Naive thymus-derived CD8-positive, alpha-beta T cell (primary cell): ENCODE results near the gene NPAS4. TPM values are rescaled to one million over a fixed set of nuclear protein-coding genes. Genes with fewer than 3 reads are reported as not detected.
A peak's percentile ranks its signal among the peaks of the same experiment; 100 is the strongest.
"Not testable (repeated sequence)": the region's sequence is repeated elsewhere in the genome, so short reads cannot be mapped to it uniquely, and the experiment has no call there.

Source experiments
- ATAC-seq, 2 donors: fragments of 150-1000 bp; cut with Tn5 transposase in 1 of 2; sonication (Bioruptor Pico), chemical (Tn5 transposase) in 1 of 2; 1 replicate in 1 of 2; 2 replicates in 1 of 2; pipeline ENCODE4 v1.10.0; 2021; ENCODE audit warnings: mild to moderate bottlenecking in 2 of 2, moderate library complexity in 2 of 2
- POLR2A ChIA-PET: fragments of 350-600 bp; sonication (Branson Sonifier 250); formaldehyde crosslinking; loops from one replicate; lab custom pipeline; 2021; ENCODE audit warnings: antibody characterized with exemption; lab: Charles Lee
- DNase-seq, 10 donors: peaks; one replicate each; pipeline versions ENCODE4 v3.0.0 to v3.0.0-alpha.2; 2020 to 2022
- H3K27ac Mint-ChIP-seq, 10 donors: one replicate each; pipeline ENCODE4 v1.8.0; 2020 to 2022; ENCODE audit warnings: mild to moderate bottlenecking in 10 of 10, mixed read lengths in 10 of 10, moderate library complexity in 4 of 10, inconsistent platforms in 1 of 10
- H3K27me3 Mint-ChIP-seq, 5 donors: one replicate each; pipeline ENCODE4 v1.8.0; 2021 to 2022; ENCODE audit warnings: mixed read lengths in 5 of 5
- H3K36me3 Mint-ChIP-seq, 3 donors: one replicate each; pipeline ENCODE4 v1.8.0; 2020 to 2022; ENCODE audit warnings: mixed read lengths in 3 of 3, mild to moderate bottlenecking in 2 of 3, inconsistent platforms in 1 of 3
- H3K4me1 Mint-ChIP-seq, 4 donors: one replicate each; pipeline ENCODE4 v1.8.0; 2021 to 2022; ENCODE audit warnings: mixed read lengths in 4 of 4
- H3K4me3 Mint-ChIP-seq, 10 donors: one replicate each; pipeline ENCODE4 v1.8.0; 2020 to 2022; ENCODE audit warnings: mild to moderate bottlenecking in 10 of 10, mixed read lengths in 10 of 10, moderate library complexity in 6 of 10, inconsistent platforms in 1 of 10
- H3K9me3 Mint-ChIP-seq, 9 donors: one replicate each; pipeline ENCODE4 v1.8.0; 2020 to 2022; ENCODE audit warnings: mixed read lengths in 9 of 9, mild to moderate bottlenecking in 3 of 9, inconsistent platforms in 1 of 9, moderate library complexity in 1 of 9
- polyA plus RNA-seq, 3 donors: library from polyadenylated mRNA; unstranded; fragments of 300-500 nt; fragmentation: Illumina TruSeq; gene quantifications; one replicate each; pipeline ENCODE4 v1.2.3, GENCODE V29; 2021
- total RNA-seq, 8 experiments: library from RNA in 2 of 8; stranded (reverse) in 2 of 8; gene quantifications; one replicate each; pipeline ENCODE4 v1.2.3 and lab custom pipeline; 2021 to 2026

Gene NPAS4
- total and polyA plus RNA-seq, 5 experiments from 2014 or later, result not detected

DNA sequence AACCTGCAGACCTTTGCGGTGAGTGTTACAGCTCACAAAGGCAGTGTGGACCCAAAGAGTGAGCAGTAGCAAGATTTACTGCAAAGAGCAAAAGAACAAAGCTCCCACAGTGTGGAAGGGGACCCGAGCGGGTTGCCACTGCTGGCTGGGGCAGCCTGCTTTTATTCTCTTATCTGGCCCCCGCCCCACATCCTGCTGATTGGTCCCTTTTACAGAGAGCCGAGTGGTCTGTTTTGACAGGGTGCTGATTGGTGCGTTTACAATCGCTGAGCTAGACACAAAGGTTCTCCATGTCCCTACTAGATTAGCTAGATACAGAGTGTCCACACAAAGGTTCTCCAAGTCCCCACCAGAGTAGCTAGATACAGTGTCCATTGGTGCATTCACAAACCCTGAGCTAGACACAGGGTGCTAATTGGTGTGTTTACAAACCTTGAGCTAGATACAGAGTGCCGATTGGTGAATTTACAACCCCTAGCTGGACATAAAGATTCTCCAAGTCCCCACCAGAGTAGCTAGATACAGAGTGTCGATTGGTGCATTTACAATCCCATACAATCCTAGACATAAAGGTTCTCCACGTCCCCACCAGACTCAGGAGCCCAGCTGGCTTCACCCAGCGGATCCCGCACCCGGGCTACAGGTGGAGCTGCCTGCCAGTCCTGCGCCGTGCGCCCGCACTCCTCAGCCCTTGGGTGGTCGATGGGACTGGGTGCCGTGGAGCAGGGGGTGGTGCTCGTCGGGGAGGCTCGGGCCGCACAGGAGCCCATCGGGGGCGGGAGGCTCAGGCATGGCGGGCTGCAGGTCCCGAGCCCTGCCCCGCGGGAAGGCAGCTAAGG is 19.5 kb downstream of the NPAS4 start:
- peaks cover 0 to 19% (median 12%) of the 10 kb centered on the region in 9 donors for H3K9me3 Mint-ChIP-seq
- H3K4me1 Mint-ChIP-seq, result peaks cover 5 to 16% (median 9%) of the 10 kb centered on the region in 4 donors
- POLR2A ChIA-PET, result not testable (repeated sequence)

DNA sequence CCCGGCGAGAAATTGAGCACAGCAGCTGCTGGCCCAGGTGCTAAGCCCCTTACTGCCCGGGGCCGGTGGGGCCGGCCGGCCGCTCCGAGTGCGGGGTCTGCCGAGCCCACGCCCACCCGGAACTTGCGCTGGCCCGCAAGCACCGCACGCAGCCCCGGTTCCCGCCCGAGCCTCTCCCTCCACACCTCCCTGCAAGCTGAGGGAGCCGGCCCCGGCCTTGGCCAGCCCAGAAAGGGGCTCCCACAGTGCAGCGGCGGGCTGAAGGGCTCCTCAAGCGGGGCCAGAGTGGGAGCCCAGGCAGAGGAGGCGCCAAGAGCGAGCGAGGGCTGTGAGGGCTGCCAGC is 20.1 kb downstream of the NPAS4 start:
- Mint-ChIP-seq H3K9me3 (peaks cover 0 to 19% (median 12%) of the 10 kb centered on the region in 9 donors), H3K36me3 (peaks cover 4 to 13% (median 11%) of the 10 kb centered on the region in 3 donors), H3K4me1 (peaks cover 5 to 16% (median 9%) of the 10 kb centered on the region in 4 donors)
- DNase-seq, H3K27ac Mint-ChIP-seq, H3K27me3 Mint-ChIP-seq, POLR2A ChIA-PET, ATAC-seq, H3K4me3 Mint-ChIP-seq: not testable (repeated sequence)

More for the DNA sequence above, 19.5 kb downstream of the NPAS4 start:
- peaks cover 4 to 17% (median 13%) of the 10 kb centered on the region in 3 donors for H3K36me3 Mint-ChIP-seq
- H3K27me3 Mint-ChIP-seq, H3K27ac Mint-ChIP-seq, DNase-seq, ATAC-seq: not testable (repeated sequence)
- H3K4me3 Mint-ChIP-seq, result peak overlapping the region in 1 of 10 donors; percentile 35

DNA sequence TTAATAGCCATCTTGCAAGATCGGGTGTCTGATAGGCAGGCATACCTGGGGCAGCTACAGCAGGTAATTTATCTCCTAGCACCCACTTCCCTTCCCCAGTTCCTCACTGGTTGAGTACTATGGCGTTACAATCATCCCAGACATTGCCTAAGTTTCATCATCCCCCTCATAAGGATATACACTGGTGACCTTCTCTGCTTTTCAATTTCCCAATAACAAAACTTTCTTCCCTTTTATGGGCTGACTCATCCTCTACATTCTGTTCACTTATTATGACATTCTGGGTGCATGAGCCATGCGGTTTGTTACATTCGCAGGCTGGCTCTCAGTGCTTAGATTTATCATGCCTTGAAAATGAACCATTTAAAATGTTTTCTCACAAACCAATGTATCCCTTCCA is 22.8 kb downstream of the NPAS4 start:
- H3K4me3 Mint-ChIP-seq, result no peak overlapping the region
- H3K27me3 Mint-ChIP-seq, result peaks cover 1 to 16% (median 3%) of the 10 kb centered on the region in 5 donors
- ATAC-seq (no peak), DNase-seq (no peak)
- H3K4me1 Mint-ChIP-seq, result peaks cover 2 to 7% (median 4%) of the 10 kb centered on the region in 4 donors
- H3K9me3 Mint-ChIP-seq, result peaks cover 0 to 19% (median 12%) of the 10 kb centered on the region in 9 donors
- POLR2A ChIA-PET, result no interaction called here
- peaks cover 0 to 13% (median 4%) of the 10 kb centered on the region in 3 donors for H3K36me3 Mint-ChIP-seq
- no peak overlapping the region for H3K27ac Mint-ChIP-seq

DNA sequence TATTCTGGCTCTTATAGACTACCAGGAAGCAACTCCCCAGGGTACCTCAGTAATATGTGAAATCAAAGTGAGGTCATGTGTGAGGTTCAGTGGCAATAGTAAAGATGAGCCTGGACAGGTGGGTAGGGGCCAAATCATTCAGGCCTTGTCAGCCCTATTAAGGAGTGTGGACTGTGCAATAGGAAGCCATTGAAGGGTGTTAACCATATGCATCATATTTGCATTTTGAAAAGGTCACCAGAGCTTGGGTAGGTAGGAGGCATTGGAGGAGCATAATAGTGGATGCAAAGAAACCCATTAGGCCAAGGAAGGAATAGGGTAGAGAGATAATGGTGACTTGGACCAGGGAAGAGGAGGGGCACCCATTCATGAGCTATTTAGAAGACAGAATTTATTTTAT is 26.2 kb downstream of the NPAS4 start:
- H3K9me3 Mint-ChIP-seq, result peaks cover 0 to 17% (median 12%) of the 10 kb centered on the region in 9 donors
- H3K4me3 Mint-ChIP-seq, result no peak overlapping the region
- DNase-seq (no peak), ATAC-seq (no peak)
- peaks cover 2 to 23% (median 15%) of the 10 kb centered on the region in 5 donors for H3K27me3 Mint-ChIP-seq
- POLR2A ChIA-PET, result interaction anchor here (0.6 kb wide), 1 partner anchor 12 kb away, joined by 3 read pairs; no protein-coding TSS in a partner anchor
- H3K4me1 Mint-ChIP-seq, result peaks cover 0 to 9% (median 0%) of the 10 kb centered on the region in 4 donors
- no peak overlapping the region for H3K27ac Mint-ChIP-seq
- H3K36me3 Mint-ChIP-seq, result peaks cover 0 to 13% (median 4%) of the 10 kb centered on the region in 3 donors

DNA sequence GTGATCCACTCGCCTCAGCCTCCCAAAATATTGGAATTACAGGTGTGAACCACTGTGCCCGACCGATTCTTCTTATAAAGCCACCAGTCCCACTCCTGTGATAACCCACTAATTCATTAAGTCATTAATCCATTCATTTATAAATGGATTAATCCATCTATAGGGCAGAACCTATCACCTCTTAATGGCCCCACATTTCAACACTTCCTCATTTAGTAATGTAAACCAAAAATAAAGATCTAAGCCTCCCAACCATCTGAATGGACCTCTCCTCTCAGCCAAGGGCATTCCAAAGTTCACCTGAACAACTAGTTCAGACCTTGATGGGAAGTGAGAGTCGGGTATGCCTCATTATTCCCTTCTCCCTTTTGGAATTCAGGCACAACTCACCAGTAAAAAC is 27.7 kb downstream of the NPAS4 start:
- H3K4me1 Mint-ChIP-seq, result peaks cover 0 to 9% (median 0%) of the 10 kb centered on the region in 4 donors
- H3K36me3 Mint-ChIP-seq, result peaks cover 0 to 5% (median 3%) of the 10 kb centered on the region in 3 donors
- DNase-seq (no peak), ATAC-seq (no peak)
- H3K27me3 Mint-ChIP-seq, result peaks cover 2 to 23% (median 15%) of the 10 kb centered on the region in 5 donors
- H3K9me3 Mint-ChIP-seq, result peaks cover 0 to 9% (median 4%) of the 10 kb centered on the region in 9 donors
- no peak overlapping the region for H3K27ac Mint-ChIP-seq
- POLR2A ChIA-PET, result no interaction called here
- no peak overlapping the region for H3K4me3 Mint-ChIP-seq

DNA sequence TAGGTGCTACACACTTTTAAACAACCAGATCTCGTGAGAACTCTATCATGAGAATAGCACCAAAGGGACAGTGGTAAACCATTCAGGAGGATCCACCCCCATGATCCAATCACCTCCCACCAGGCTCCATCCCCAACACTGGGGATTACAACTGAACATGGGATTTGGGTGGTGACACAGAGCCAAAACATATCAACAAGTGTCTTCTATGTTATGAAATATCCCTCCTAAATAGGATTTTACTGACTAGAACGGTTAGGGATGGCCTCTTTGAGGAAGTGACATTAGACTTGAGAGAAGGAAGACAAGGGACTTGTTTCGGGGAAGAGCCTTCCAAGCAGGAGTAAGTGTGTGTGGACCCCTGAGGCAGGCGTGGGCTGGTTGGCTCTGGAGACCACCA is 29.7 kb downstream of the NPAS4 start:
- Mint-ChIP-seq H3K27ac (no peak overlapping the region), H3K9me3 (peaks cover 0 to 4% (median 0%) of the 10 kb centered on the region in 9 donors), H3K4me3 (no peak overlapping the region), H3K36me3 (no peaks in the 10 kb centered on the region), H3K27me3 (peaks cover 0 to 21% (median 15%) of the 10 kb centered on the region in 5 donors), H3K4me1 (peaks cover 11 to 27% (median 17%) of the 10 kb centered on the region in 4 donors)
- DNase-seq (no peak), ATAC-seq (no peak)
- POLR2A ChIA-PET, result no interaction called here

DNA sequence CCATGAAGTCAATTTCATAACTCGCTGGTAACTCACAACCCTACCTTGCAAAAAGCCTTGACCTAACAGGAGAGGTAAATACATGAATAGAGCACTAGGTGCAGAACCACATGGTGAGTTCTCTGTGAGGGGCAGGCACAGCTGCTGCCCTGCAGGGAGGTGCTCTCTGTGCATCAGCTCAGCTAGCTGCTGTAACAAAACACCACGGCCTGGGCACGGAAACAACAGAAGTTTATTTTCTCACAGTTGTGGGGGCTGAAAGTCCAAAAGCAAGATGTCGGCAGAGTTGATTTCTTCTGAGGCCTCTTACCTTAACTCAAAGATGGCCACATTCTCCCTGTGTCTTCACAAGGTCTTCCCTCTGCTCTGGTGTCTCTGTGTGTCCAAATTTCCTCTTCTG is 30.8 kb downstream of the NPAS4 start:
- POLR2A ChIA-PET, result no interaction called here
- H3K36me3 Mint-ChIP-seq, result no peaks in the 10 kb centered on the region
- H3K9me3 Mint-ChIP-seq, result no peaks in the 10 kb centered on the region
- H3K4me1 Mint-ChIP-seq, result peaks cover 11 to 30% (median 17%) of the 10 kb centered on the region in 4 donors
- ATAC-seq (no peak), DNase-seq (no peak)
- no peak overlapping the region for H3K4me3 Mint-ChIP-seq
- H3K27me3 Mint-ChIP-seq, result peaks cover 0 to 21% (median 15%) of the 10 kb centered on the region in 5 donors
- no peak overlapping the region for H3K27ac Mint-ChIP-seq

DNA sequence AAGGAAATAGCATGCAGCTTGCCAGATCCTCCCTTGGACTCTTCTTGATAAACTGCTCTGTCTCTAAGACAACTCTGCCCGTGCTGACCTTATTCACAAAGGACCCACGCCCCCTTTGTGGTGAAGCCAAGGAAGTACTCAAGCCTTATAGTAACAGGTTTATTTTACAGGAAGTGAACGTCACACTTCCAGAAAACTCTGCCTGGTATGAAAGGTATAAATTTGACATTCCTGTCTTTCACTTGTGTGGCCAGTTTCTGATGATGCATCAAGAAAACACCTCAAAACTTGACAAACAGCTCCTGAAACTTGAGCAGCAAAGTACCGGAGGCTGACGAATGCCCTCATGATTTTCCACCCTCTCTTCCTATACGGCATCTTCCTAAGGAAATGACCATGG is 33.4 kb downstream of the NPAS4 start:
- ATAC-seq (no peak), DNase-seq (no peak)
- H3K4me3 Mint-ChIP-seq, result peak overlapping the region in 2 of 10 donors; percentile 7 to 20

DNA sequence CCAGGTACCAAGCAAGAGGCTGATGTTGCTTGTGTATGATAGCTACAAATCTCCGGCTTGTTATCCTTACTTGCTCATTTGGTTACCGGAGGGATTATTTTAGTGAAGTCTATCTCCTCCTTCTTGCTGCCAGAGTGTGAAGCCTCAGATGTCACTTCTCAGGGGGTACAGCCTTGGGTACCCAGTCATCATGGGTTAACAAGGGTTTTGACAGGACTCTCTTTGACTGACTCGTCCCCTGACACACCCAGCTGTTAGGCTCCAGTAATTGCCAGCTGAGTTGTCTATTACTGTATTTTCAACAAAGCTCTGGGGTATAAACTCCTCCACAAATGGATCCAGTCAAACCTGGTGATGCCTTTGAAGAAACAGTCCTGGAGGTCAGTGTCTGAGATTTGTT is 34.0 kb downstream of the NPAS4 start:
- POLR2A ChIA-PET, result interaction anchor here (1.5 kb wide), 2 partner anchors 10 to 33 kb away, joined by 3 to 5 read pairs; partner anchors contain the start of gene NPAS4
- Mint-ChIP-seq H3K27ac (no peak overlapping the region), H3K4me3 (peak overlapping the region in 2 of 10 donors; percentile 4 to 16), H3K4me1 (peaks cover 11 to 48% (median 17%) of the 10 kb centered on the region in 4 donors), H3K36me3 (no peaks in the 10 kb centered on the region), H3K27me3 (peaks cover 0 to 12% (median 6%) of the 10 kb centered on the region in 5 donors), H3K9me3 (no peaks in the 10 kb centered on the region)
- no peak for ATAC-seq
- DNase-seq, result no peak

More for the DNA sequence above, 33.4 kb downstream of the NPAS4 start:
- POLR2A ChIA-PET, result interaction anchor here (1.5 kb wide), 1 partner anchor 11 kb away, joined by 5 read pairs; no protein-coding TSS in a partner anchor
- peaks cover 0 to 12% (median 7%) of the 10 kb centered on the region in 5 donors for H3K27me3 Mint-ChIP-seq
- no peaks in the 10 kb centered on the region for H3K36me3 Mint-ChIP-seq
- H3K27ac Mint-ChIP-seq, result no peak overlapping the region
- H3K4me1 Mint-ChIP-seq, result peaks cover 11 to 43% (median 17%) of the 10 kb centered on the region in 4 donors
- no peaks in the 10 kb centered on the region for H3K9me3 Mint-ChIP-seq

DNA sequence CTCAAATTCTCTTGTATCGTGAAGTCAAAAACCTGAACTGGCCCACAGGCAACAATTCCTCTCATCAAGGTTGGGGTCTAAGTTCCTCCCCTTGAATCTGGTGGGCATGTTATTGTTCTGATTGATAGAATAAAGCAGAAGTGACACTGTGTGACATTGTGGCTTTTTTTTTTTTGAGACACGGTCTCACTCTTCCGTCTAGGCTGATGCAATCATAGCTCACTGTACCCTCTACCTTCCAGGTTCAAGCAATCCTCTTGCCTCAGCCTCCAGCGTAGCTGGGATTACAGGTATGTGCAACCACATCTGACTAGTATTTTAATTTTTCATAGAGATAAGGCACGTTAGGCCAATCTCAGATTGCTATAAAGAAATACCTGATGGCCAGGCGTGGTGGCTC is 37.0 kb downstream of the NPAS4 start:
- DNase-seq (no peak), ATAC-seq (no peak)
- Mint-ChIP-seq H3K9me3 (peaks cover 0 to 4% (median 0%) of the 10 kb centered on the region in 9 donors), H3K4me1 (peaks cover 11 to 48% (median 17%) of the 10 kb centered on the region in 4 donors), H3K27ac (no peak overlapping the region), H3K36me3 (no peaks in the 10 kb centered on the region), H3K27me3 (no peaks in the 10 kb centered on the region), H3K4me3 (no peak overlapping the region)
- POLR2A ChIA-PET, result interaction anchor here (0.7 kb wide), 1 partner anchor 8 kb away, joined by 3 read pairs; the partner anchor contains the start of gene PELI3

DNA sequence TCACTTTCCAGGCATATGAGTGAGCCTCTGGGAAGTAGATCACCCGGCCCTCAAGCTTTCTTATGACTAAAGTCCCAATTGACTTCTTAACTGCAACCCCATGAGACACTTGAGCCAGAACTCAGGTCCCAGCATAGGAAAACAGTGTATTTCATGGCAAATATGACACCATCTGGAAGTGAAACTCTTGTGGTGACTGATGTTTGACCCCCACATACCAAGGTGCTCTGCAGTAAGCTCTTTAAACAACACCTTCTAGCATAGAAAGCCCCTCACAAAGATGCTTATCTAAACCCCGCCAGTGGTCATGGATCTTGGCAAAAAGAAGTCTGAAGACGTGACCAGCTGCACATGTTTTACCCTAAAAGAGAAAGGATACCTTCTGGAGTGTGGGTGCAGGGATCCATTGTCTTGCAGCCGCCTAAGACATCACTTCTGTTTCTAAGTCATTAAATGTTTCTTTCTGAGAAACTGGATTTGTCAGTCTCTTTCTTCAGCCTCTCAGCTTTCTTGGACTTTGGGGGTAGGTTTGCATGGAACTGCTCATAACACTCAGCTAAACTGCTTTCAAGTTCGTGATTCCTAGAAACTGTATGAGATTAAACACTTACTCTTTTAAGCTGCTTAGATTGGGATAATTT is 38.4 kb downstream of the NPAS4 start:
- ATAC-seq (no peak), DNase-seq (no peak)
- H3K27me3 Mint-ChIP-seq, result no peaks in the 10 kb centered on the region
- peak overlapping the region in 1 of 10 donors; percentile 8 for H3K27ac Mint-ChIP-seq
- peaks cover 0 to 5% (median 0%) of the 10 kb centered on the region in 9 donors for H3K9me3 Mint-ChIP-seq
- peaks cover 5 to 41% (median 10%) of the 10 kb centered on the region in 4 donors for H3K4me1 Mint-ChIP-seq
- H3K36me3 Mint-ChIP-seq, result no peaks in the 10 kb centered on the region
- no peak overlapping the region for H3K4me3 Mint-ChIP-seq
- POLR2A ChIA-PET, result no interaction called here

DNA sequence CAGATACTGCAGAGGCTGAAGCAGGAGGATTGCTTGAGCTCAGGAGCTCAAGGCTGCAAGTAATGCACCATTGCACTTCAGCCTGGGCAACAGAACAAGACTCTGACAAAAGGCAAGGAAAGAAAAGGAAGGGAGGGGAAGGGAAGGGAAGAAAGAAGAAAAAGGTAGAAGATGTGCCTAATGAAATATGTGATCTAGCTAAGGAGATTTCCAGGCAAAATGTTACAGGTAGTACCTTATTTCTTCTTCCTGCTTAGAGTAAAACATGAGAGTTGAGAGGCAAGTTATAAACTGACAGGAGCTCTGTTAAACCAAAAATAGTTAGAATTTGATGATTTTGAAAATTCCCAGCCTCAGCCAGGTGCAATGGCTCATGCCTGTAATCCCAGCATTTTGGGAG is 41.2 kb downstream of the NPAS4 start:
- DNase-seq, result no peak
- no peaks in the 10 kb centered on the region for H3K27me3 Mint-ChIP-seq
- H3K9me3 Mint-ChIP-seq, result peaks cover 0 to 5% (median 0%) of the 10 kb centered on the region in 9 donors
- H3K36me3 Mint-ChIP-seq, result no peaks in the 10 kb centered on the region
- POLR2A ChIA-PET, result no interaction called here
- peaks cover 0 to 44% (median 10%) of the 10 kb centered on the region in 4 donors for H3K4me1 Mint-ChIP-seq
- no peak overlapping the region for H3K4me3 Mint-ChIP-seq
- no peak overlapping the region for H3K27ac Mint-ChIP-seq
- ATAC-seq, result no peak
